Daoy (cell line): ENCODE measurements around the gene COL9A3. TPM values are rescaled to one million over a fixed set of nuclear protein-coding genes. Genes with fewer than 3 reads are reported as not detected.

Experiments used
- DNase-seq: peaks from one replicate; pipeline ENCODE4 v3.0.0-alpha.2; 2015; ENCODE audit warnings: low read depth
- total RNA-seq: library from RNA; depleted of rRNA; stranded (reverse); fragments of >200 nt; shearing (Covaris generic); gene quantifications from 2 replicates; pipeline ENCODE4 v1.2.3, GENCODE V29; 2014; rRNA removed

The COL9A3 gene
- 0.97 and 6.1 TPM in 2 replicates for total RNA-seq

DNA sequence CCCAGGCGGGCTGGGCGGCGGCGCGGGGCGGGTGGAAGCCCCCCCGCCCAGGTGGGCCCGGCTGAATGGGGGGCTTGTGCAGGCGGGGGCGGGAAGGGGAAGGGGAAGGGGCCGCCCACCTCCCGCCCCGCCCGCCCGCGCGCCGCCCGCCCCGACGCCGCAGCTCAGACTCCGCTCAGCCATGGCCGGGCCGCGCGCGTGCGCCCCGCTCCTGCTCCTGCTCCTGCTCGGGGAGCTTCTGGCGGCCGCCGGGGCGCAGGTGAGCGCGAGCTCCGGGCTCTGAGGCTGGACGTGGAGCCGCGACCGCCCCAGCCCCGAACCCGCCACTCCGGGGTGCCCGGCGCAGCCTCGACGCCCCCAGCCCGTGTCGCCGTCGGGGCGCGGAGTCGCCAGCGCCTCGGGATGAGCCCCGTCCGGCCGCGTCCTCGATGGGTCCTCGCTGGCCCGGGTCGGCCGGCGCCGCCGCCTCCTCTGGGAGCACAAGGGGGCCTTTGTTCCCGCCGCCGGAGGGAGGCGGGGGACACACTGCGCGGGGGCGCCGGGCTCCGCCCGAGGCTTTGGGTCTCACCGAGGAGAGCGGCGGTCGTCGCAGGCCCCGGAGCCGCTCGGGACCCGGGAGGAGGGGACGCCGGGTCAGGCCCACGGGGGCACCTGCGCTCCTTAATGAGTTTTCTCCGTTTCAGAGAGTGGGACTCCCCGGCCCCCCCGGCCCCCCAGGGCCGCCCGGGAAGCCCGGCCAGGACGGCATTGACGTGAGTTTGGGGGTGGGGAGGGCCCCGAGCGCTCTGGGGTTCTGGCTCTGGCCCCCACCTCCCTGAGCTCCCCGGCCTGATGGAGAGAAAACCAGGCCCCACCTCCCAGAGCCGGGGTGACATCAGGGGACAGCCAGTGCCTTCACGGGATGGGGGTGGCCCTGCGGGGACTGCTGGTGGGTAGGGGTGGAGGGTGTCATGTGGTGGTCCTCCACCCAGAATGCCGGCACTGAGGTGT, at the start of gene COL9A3:
COL9A3 (plus strand) TSS at position 167 of the 990 bp plus-strand sequence; CDS start at position 182, 15 bp downstream.
- no peak for DNase-seq

DNA sequence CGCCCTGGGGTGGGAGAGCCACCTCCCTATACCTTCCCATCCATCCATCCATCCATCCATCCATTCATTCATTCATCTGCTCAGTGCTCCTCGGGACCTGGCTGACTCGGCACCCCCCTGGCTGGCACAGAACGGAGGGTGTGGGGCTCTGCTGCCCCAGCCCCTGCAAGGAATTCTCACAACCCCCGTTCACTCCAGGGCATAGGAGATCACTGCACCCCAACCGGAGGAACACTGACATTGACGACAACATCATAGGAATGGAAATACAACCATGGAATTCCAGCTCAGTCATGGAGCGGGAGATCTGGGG, 48.7 kb upstream of the COL9A3 start:
- DNase-seq: no peak

DNA sequence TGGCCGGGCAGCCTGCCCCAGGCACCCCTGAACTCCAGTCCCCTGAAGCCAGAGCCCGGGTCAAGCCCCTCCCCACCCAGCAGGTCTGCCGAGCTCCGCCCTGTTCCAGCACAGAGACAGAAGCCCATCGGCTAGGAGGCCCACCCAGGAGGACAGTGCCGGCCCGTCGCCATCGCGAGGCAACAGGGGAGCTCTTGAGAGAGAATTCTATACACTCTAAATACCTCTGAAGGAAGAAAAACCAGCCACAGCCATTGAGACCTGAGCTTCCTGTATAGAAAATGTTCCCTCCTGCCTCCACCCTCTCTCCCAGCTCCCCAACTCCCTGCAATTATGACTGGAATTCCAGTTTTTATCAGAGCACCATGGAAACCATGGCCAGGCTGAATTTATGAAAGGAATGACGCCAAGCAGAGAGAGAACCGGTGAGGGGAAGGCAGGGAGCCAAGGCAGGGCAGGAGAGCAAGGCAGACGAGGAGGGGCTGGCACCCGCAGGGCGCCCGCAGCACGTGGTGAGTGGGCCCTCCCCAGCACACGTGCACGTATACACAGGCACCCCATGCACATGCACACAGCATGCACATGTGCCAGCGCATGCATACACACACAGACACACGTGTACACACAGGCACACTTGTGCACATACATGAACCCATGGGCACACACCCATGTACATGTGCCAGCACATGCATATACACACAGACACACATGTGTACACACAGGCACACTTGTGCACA, 48.1 kb upstream of the COL9A3 start:
- DNase-seq: peak; percentile 43

DNA sequence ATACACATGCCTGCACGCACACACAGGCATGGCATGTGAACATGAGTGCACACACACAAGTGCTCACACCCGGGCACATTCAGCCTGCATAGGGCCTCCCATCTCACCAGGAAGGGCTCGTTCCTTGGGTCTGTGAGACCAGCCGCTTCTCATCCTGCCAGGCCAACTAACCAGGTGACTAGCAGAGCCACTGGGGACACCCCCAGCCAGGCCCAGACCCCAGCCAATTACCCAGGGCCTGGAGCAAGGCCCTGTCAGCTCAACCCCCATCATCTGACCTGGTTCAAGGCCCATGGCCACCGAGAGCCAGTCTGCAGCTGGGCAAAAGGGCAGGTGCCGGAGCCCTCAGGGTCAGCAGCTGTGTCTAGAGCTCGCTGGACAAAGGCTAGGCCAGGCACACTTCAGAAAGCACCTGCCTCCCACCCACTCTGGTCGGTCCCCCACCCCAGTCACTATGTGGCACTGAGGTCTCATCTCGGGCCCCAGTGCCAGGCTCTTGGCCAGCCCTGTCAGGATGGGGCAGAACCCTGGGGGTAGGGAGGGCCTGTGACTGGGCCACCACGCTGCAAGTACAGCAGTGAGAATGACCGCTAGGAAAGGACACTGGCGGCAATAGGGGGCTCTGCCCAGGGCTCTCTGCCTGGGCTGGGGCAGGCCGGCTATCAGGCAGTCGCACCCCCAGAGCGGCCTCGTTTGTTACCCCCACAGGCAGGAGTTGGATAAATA, 47.3 kb upstream of the COL9A3 start:
- no peak for DNase-seq

- DNase-seq: no peak
Observed at GRCh38 chr20:62770111-62770910, 46.5 kb upstream of the COL9A3 start.

DNA sequence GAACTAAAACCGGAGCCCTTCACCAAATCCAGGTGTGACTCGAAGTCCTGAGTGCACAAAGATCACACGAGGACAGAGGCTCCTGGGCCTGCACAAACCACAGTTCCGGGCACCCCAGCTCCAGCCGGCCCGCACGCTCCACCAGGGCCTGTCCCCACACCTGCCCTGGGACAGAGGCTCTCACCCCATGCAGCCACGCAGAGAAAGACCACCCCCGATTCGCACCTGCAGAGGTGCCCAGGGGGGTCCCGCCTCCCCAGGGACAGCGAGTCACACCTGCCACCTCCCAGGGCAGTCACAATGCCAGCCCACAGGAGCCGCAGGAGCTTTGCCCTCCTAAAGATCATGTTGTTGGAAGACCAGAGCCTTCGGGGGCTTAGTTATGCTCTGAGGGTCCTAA, 45.9 kb upstream of the COL9A3 start:
- no peak for DNase-seq

- no peak for DNase-seq
Observed at GRCh38 chr20:62771396-62772102, 45.3 kb upstream of the COL9A3 start.

GRCh38 chr20:62772103-62772611, 44.7 kb upstream of the COL9A3 start:
- DNase-seq: no peak

GRCh38 chr20:62772619-62772989, 44.2 kb upstream of the COL9A3 start:
- no peak for DNase-seq

- peak; percentile 32 for DNase-seq
Observed at GRCh38 chr20:62772990-62773844, 43.6 kb upstream of the COL9A3 start.

DNA sequence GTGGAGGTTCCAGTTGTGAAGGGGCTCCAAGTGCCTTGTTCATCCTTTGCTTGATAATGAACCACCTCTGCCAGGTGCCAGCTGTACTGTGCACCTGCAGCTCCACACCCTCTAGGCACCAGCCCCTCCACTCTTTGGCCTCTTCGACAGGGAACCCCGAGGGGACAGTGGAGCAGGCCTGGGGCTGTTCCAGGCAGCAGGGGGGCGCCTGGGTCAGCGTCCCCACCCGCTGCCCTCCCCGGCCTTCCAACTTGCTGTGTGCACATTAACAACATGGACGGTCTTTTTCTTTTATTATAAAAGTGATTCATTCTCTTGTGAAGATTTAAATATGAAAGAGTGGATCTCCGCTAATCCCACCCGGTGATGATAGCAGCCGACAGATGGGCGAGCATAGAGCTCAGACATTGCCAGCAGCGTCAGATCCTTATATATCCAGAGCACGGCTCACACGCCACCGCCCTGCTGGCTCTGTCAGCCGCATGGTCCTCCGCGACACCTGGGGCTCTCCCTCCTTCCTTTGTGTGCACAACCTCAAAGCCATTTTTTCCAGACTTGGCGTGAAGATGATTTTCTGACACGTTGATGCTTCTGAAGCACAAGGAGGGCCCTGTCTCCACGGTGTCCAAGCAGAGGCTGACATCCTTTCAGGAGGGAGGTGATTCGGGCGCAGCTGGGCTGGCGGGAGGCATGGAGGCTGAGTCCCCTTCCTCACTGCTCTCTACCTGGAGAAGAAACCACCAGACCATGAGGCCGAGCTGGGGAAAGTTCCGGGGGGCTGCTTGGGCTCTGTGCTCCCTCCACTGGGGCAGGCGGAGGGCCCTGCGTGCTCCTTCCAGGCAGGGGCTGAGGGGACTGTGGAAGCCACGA, 42.8 kb upstream of the COL9A3 start:
- DNase-seq: no peak

GRCh38 chr20:62774762-62775161, 42.1 kb upstream of the COL9A3 start:
- DNase-seq: peak; percentile 35

DNA sequence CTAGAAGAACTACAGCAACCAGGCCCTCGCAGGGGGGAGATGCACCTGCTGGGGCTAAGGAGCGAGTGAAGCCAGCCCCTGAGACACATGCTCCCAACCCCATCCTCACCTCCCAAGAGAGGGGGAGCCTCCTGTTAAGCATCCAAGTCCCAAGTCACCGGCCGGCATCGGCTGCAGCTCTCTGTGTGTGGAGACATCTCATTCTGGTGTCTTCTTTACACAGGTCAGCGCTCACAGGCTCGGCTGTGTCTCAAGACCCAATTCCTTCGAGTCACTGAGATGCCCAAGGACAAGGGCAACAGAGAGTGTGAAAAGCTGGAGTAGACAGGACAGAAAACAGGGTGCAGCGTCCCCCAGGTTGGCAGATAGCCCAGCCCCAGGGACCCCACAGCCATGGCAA, 41.6 kb upstream of the COL9A3 start:
- no peak for DNase-seq

DNA sequence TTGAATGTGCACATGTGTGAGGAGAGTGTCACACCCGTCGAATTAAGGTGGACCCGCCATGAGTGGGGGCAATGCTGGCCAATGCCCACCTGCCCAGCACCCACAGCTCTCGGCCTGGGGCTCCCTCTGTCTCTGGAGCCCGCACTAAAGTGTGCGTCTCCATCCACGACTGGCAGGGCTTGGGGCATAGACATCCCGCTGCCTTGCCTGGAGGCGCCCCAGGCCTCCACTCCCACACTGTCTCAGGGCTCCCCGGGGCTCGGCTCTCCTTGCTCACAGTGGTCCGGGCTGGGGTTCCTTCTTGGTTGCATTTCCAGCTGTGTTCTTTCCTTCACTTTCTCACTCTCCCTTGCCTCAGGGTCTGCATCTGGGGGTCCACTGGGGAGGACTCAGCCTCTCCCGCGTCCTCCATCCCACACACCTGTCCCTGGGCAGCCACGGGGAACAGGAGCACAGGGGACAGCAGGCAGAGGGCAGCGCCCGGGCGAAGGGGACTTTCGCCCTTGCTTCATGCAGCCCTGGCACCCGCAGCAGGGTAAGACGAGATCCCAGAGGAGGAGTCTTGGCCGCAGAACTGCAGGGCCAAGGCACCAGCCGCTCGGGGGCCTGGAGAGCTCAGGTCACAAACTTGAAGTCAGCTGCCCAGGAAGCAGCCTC, 40.7 kb upstream of the COL9A3 start:
- DNase-seq: no peak

DNA sequence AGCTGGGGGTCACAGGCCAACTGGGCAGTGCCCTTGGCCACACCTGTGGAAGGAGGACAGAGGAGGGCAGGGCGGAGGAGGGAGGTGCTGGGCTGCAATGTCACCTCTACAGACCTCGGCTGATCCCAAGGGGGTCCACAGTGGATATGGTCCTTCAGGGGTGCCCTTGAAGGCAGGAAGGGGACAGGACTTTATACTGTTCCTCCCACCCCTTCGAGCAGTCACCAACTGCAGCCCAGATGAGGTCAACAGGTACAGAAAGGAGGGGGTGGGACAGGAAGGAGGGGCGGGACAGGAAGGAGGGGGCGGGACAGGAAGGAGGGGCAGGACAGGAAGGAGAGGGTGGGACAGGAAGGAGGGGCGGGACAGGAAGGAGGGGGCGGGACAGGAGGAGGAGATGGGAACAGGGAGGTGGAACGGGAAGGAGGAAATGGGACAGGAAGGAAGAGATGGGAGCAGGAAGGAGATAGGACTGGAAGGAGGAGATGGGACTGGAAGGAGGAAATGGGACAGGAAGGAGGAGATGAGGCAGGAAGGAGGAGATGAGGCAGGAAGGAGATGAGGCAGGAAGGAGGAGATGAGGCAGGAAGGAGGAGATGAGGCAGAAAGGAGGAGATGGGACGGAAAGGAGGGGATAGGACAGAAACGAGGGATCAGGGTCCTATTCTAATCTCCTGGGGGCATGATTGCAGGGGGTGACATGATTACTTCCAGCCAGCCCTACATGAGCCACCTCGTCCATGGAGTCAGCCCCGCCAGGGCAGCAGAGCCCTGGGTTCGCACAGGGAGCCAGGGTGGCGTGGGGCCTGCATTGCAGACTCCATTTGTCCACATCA, 39.9 kb upstream of the COL9A3 start:
- peak; percentile 72 for DNase-seq

DNA sequence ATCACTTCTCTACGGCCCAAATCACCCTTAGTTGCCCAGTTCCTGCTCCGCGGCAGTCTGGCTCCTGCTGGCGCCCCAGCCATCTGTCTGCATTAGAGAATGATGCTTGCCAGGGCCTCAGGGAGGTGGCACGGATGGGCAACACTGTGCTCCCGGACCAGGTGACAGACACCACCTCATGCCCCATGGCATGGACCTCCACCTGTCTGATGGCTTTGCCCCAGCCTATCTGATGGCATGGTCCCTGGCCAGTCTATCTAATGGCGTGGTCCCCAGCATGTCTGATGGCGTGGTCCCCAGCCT, 39.4 kb upstream of the COL9A3 start:
- DNase-seq: no peak

- no peak for DNase-seq
Observed at GRCh38 chr20:62778058-62778457, 38.8 kb upstream of the COL9A3 start.
